Ascending aorta (tissue), 2 donors: ENCODE data around the gene TMEM130. TPM values are rescaled to one million over a fixed set of nuclear protein-coding genes. Genes with fewer than 3 reads are reported as not detected.

Experiments used
- DNase-seq, 2 donors: peaks; one replicate each; pipeline ENCODE4 v3.0.0-alpha.2; 2019; ENCODE audit warnings: low spot score in 2 of 2
- H3K27ac ChIP-seq, 2 donors: fragments of 200-600 bp; sonication (generic); one replicate each; pipeline ENCODE4 v1.5.1; 2016 to 2017; ENCODE audit warnings: mild to moderate bottlenecking in 1 of 2
- H3K27me3 ChIP-seq: fragments of 200-600 bp; sonication (generic); one replicate; pipeline ENCODE4 v1.5.1; 2017
- H3K36me3 ChIP-seq, 2 donors: fragments of 200-600 bp; sonication (generic); one replicate each; pipeline ENCODE4 v1.5.1; 2016
- H3K4me1 ChIP-seq, 2 donors: fragments of 200-600 bp; sonication (generic); one replicate each; pipeline ENCODE4 v1.5.1; 2016 to 2017; ENCODE audit warnings: mild to moderate bottlenecking in 1 of 2
- H3K4me3 ChIP-seq, 2 donors: fragments of 200-600 bp; sonication (generic); one replicate each; pipeline ENCODE4 v1.5.1; 2016 to 2017; ENCODE audit warnings: mild to moderate bottlenecking in 1 of 2
- H3K9me3 ChIP-seq, 2 donors: fragments of 200-600 bp; sonication (generic); one replicate each; pipeline ENCODE4 v1.5.1; 2016
- intact Hi-C: fragments of 100-400 bp; cut with DNase I; formaldehyde crosslinking; loops from one replicate; pipeline ENCODE4 v1.15.1; 2023
- total RNA-seq: library from RNA; depleted of rRNA; stranded (reverse); fragments of >200 nt; gene quantifications from one replicate; pipeline ENCODE4 v1.1.0, GENCODE V29; 2016
- TF ChIP-seq, protein P1 (sequence below), 3 experiments: fragments of 200-600 bp in 2 of 3; fragments of 450-650 bp in 1 of 3; sonication (generic) in 2 of 3; IDR thresholded peaks; one replicate each; pipeline ENCODE4 v1.5.1; 2016 to 2019; ENCODE audit warnings: antibody characterized with exemption in 3 of 3, mild to moderate bottlenecking in 1 of 3, moderate library complexity in 1 of 3

TMEM130 gene
- total RNA-seq, 1 donor from 2014 or later = 33.6 TPM

DNA sequence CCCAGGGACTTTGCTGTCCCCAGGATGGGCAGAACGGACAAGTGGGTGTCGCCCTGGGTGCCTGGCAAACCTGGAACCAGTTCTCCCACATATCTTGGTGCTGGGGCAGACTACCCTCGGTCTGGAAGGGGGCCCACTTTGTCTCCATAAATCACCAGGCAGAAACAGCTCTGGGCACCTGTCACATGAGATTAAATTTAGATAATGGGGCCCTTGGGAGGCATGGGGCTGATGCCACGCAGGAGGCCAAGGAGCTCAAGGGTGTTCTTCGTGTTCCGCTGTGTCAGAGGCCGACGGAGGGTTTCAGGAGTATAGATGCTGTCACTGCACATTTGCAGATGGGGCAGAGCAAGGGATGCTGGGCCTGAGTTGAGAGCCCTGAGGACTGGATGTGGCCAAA, 72.7 kb downstream of the TMEM130 start:
- Histone ChIP-seq H3K36me3 (no peaks in the 10 kb centered on the region), H3K4me3 (no peak overlapping the region), H3K4me1 (peaks cover 11 to 12% of the 10 kb centered on the region in 2 donors), H3K9me3 (peaks cover 6 to 13% of the 10 kb centered on the region in 2 donors), H3K27ac (peak overlapping the region; percentile 74 to 84), H3K27me3 (no peaks in the 10 kb centered on the region)
- TF ChIP-seq, protein P1, sequence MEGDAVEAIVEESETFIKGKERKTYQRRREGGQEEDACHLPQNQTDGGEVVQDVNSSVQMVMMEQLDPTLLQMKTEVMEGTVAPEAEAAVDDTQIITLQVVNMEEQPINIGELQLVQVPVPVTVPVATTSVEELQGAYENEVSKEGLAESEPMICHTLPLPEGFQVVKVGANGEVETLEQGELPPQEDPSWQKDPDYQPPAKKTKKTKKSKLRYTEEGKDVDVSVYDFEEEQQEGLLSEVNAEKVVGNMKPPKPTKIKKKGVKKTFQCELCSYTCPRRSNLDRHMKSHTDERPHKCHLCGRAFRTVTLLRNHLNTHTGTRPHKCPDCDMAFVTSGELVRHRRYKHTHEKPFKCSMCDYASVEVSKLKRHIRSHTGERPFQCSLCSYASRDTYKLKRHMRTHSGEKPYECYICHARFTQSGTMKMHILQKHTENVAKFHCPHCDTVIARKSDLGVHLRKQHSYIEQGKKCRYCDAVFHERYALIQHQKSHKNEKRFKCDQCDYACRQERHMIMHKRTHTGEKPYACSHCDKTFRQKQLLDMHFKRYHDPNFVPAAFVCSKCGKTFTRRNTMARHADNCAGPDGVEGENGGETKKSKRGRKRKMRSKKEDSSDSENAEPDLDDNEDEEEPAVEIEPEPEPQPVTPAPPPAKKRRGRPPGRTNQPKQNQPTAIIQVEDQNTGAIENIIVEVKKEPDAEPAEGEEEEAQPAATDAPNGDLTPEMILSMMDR (IDR thresholded peaks at IDR 0.05) = no peak
- intact Hi-C loops = loop anchor here (2.0 kb wide), 1 partner anchor 36 kb away; no protein-coding TSS in a partner anchor
- DNase-seq = peak in 1 of 2 donors; percentile 67

Other genes starting within 250 kb of the TMEM130 start
- 23.4 TPM for gene TRRAP, start 8.5 kb upstream of the TMEM130 start, total RNA-seq